Activated CD4-positive, CD25-positive, alpha-beta regulatory T cell treated with anti-CD3 and anti-CD28 coated beads, Interleukin-2, amount 50 U/mL, for 72 hours (primary cell): ENCODE data around the gene BEST3.
A peak's percentile ranks its signal among the peaks of the same experiment; 100 is the strongest.
"Not testable (repeated sequence)": the region's sequence is repeated elsewhere in the genome, so short reads cannot be mapped to it uniquely, and the experiment has no call there.

ENCODE experiments used
- DNase-seq: peaks from one replicate; pipeline ENCODE4 v3.0.0; 2021

BEST3 gene

DNA sequence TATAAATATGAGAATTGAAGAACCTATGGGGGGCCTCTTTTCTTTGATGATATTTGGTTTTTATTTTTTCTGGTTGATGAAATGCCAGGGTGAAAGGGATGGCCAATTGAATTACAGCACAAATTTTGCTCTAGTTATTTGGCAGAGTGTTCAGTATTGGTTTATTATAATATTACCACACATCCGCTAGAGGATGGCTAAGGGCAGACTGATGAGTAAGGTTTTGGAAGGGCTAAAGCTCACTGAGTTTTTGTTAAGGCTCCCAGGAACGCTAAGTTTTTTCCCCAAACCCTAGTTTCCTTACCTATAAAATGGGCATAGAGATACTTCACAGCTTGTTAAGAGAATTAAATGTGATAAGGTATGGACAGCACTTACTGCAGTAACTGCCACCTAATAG is 54.1 kb downstream of the BEST3 start:
- no peak for DNase-seq

DNA sequence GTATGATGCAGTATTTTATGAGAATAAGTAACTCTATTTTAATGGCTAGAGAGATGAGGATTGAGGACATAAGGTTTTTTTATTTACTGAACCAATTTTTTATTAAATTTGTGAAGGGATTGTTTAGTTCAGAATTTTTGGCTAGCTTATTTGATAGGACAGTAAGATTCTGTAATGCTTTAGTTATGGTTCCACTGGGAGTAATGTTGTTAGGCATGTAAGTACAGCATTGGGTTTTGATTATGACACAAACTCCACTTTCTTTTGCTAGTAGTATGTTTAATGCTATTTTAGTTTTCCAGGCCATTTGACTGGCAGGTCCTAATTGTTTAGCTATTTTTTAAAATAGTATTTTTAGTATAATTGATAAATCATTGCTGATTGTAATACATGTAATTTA is 54.6 kb downstream of the BEST3 start:
- DNase-seq: no peak

DNA sequence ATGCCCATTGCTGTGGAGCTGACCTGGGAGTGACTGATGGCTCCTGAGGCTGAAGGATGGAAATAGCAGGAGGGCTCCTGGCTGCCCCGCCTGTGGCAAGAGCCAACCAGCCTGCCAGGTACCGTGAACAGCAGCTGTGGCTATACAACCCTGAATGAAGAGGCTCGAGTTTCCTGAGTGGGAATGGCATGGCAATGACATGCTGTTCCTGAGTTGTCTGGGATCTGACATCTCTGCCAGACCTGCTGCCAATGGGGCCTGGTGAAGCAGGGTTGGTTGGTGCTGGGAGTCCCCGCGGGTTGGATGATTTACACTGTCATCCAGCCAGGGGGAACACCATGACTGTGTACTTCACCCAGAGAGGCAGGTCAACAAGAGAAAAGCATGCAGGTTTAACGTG is 56.6 kb downstream of the BEST3 start:
- no peak for DNase-seq

DNA sequence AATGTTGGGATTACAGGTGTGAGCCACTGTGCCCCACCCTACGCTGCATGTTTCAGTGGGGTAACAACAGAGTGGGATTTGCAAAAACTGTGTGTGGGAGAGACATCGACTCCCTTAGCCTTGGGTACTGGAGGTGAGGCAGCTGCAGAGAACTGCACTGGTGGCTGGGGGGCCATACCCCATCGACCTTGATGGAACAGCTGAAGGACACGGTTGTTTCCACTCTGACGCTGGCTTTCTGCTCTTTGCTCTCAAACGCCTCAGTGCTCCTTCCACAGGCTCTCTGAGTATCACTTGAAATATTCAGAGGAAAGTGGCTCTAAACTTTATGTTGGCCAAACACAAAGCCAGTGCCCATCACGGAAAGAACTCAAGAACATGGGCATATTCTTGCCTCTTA is 57.6 kb downstream of the BEST3 start:
- DNase-seq: no peak

DNA sequence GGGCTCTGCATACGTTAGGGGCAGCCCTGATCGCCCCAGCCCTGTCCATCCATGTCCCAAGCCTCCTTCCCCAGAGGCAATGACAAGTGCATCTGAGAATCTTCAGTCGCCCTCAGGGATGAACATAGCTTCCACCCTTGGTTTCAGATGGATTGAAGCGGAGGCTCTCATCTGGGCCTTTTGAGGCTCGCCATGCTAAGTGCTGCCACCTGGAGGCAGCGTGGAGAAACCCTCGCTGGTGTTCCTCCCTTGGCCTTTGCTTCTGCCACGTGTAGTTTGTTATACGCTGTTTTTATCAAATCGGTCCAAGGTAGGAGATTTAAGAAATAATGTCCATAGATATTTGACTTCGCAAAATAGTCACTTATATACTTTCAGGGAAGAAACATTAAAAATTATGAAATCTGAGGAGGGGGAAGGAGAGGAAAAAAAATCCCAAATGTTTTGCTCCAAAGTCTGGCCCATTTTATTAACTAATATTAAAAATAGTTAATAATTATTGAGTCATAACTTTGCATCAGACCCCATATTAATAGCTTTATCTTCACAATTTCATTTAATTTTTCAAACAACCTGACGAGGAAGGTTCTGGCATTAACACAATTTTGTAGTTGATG is 59.6 kb downstream of the BEST3 start:
- peak; percentile 62 for DNase-seq

DNA sequence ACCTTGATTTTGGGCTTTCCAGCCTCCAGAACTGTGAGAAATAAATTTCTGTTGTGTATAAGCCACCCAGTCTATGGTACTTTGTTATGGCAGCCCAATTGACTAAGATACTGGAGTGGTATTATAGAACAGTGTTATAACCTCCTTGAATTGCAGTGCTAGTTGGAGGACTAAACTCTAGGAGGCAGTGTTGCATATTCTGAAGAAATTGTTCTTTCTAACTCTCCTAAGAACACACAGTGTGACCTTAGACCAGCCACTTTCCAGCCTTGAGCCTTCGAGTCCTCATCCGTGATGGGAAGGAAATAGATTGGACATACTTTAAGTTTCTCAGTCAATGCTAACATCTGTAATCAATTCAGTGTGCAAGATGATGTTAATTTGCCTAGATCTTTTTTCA is 66.0 kb downstream of the BEST3 start:
- DNase-seq: no peak

DNA sequence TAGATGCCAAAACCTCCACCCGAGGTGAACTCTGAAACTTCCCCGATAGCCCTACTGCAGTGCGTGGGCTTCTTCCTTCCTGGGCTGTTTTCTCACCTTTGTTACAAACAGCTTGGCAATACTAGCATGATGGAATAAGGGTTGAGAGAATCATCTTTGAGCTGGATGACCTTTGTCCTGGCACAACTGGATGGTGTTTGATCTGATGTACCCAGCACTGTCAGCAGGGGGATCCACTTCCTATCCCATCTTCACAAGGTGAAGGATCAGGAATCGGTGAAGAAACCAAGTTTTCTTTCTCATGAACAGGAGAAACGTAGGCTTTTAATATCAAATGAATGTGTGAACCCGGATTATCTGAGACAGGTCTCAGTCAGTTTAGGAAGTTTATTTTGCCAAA is 68.9 kb downstream of the BEST3 start:
- no peak for DNase-seq

DNA sequence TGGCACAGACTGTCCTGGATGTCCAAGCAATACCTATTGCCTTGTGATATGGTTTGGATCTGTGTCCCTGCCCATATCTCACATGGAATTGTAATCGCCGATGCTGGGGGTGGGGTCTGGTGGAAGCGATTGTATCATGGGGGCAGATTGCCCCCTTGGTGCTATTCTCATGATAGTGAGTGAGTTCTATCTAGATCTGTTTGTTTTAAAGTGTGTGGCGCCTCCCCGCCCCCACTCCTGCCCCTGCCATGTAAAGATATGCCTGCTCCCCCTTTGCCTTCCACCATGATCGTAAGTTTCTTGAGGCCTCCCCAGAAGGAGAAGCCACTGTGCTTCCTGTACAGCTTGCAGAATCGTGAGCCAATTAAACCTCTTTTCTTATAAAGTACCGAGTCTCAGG is 71.6 kb downstream of the BEST3 start:
- no peak for DNase-seq

DNA sequence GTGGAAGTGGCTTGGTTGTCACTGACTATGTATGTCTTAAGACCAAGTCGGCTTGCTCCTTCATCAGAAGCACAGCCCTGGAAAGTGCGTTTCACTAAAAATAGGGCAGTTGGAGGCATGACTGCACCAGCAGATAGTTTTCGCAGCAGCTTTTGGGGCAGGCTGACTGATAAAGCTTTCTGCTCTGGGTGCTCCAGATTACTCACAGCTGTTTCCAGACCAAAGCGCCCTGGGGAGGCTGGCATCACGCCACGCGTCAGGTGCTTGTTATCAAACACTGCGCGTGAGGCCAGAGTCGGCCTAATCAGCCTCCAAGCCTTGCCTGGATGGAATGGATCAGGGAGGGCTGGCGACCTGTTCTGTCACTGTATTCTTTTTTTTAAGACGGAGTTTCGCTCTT is 75.1 kb downstream of the BEST3 start:
- no peak for DNase-seq

DNA sequence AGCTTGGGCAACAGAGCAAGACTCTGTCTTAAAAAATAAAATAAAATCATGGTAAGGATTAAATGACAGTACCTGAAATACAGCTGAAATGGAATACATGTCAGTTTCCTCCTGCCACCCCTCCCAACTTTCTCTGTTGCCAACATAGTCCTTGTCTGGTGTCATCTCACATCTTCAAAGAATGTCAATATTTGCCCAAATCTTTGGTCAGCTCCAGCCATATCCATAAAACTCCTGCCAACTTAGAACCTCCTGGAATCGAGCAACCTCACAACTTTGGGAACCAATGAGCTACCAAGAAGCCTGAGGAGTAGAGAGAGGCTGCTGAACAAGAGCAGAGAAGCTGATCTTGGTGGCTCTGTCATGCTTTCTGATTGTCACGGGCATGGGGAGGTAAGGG is 77.6 kb downstream of the BEST3 start:
- no peak for DNase-seq

DNA sequence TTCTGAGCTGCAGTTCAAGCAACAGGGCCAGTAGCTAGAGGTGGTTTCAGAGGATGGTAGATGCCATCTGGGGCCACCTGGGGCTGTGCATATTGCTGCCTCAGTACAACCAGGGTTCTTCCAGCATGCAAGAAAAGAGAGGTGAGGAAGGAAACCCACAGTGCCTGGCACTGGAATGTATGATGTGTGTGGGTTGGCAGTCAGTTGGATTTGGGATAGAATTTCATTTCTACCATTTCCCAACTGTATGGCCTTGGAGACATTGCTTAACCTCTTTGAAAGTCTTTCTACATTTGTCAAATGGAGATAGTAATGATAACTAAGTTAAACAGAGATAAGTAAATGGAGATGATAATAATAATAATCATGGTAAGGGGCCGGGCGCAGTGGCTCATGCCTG is 78.2 kb downstream of the BEST3 start:
- no peak for DNase-seq

DNA sequence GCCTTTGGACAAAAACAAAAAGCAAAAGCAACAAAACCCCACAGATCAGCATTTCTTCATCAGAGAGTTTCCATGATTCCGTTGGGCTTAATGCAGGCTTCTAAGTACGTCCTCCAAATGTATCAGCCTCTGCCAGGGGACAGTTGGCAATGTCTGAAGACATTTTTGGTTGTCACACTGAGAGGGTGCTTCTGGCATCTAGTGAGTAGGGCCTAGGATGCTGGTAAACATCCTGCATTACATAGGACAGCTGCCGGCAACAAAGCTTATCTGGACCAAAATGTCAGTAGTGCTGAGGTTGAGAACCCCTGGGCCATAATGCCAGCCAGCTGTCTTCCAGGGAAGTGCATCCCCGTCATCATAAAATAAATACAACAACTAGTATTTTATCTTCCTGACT is 79.0 kb downstream of the BEST3 start:
- no peak for DNase-seq

DNA sequence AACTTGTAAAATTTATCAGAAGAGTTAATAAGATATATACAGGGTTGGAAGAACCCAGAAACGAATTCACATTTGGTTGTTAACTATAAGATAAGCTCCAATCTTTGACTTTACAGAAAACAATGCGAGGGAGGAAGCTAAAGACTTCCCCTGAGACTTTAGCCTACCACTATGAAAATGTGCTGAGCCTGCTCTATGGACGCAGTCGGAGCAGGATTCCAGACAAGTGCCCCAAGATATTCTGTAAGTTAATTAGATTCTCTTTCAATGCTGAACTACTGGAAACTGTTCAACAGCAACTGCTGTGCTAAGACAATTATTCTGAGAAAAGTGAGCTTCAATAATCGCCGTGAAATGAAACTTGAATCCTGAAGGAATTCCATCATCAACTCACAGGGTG is 80.1 kb downstream of the BEST3 start:
- DNase-seq: no peak

DNA sequence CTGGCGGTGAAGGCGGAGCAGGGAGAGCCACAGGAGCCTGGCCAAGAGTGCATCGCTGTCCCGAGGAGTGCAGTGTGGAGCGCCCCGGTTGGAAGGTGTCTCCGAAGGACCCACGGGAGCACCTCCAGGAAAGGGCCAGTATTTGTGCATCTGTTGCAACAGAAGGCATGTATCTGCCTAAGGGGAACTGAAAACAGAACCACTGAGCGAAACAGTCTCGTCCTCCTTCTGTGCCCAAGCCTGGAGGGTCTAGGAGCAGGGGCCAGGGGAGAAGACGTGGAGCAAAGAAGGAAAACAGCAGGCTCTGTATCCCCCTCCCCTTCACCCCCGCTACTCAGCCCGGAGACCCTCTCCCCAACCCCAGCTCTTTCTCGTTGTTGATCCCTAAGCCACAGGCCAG is 83.1 kb downstream of the BEST3 start:
- DNase-seq: no peak

DNA sequence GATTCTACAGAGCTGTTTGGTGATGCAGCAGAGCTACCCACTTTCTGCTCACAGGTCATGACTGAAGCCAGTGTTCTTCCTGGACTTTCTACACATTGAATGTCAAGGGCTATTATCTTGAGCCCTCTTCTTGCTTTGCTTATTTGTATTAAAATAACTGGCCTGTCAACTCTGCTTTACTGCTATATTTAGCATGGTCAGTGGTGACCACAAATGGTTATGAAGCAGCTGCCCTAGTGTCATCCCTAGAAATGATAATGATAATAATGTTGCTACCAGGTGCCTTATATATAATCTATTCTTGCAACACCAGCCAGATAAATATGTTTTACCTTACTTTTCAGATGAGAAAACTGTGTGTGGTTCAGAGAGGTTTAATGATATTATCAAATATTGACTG is 85.8 kb downstream of the BEST3 start:
- no peak for DNase-seq

DNA sequence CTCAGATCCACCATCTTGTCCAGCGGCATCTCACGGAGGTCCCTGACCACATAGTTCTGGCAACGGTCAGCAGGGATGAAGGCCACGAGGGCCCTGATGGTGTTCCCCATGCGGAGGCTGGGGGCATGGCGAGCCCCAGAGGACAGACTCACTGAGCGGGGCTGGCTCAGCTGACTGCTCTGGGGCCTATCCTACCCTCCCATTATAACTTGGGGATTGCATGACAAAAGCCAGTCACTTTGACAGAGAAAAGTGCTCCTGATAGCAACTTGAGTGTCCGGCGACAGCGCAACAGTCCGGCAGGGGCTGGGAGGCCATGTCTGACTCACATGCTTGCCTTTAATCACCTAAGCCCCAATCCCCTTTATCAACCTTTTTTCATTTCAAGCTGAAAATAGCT is 88.4 kb downstream of the BEST3 start, which contains the start of gene LRRC10:
Gene LRRC10 (minus strand): TSS at position 179 of the 400 bp plus-strand sequence. CDS start 69 bp downstream, at position 110.
- no peak for DNase-seq

DNA sequence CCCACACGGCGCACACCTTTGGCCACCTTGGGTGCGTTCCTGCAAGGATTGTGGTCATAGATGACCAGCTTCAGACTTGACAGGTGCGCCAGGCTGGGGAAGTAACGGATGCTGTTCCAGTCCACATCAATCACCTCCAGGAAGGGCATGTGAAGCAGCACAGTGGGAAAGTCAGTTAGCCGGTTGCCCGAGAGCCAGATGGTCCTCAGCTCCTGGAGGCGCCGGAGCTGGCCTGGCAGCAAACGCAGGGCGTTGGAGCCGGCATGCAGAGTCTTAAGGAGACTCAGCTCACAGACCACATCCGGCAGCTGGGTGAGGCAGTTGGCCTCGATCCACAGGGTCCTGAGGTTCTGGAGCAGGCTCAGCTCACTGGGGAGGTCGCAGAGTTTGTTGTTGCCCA is 89.0 kb downstream of the BEST3 start:
- no peak for DNase-seq

DNA sequence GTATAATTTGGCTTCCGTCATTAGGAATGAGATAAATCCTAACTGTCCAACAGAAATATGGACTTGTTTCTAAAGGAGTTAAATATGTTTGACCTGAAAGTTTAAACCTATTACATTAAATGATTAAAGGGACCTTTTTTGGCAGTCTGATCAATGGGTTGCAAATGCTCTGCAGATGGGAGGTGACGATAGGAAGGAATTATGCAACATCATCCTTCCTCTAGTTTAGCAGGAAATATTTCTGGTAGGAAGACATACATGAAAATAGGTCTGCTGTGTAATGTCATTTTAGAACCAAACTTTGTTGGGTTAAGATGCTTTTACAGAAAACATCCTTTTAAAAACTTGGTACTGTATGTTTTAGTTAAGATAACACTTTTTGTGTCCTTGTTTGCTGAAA is 91.0 kb downstream of the BEST3 start:
- DNase-seq: no peak

DNA sequence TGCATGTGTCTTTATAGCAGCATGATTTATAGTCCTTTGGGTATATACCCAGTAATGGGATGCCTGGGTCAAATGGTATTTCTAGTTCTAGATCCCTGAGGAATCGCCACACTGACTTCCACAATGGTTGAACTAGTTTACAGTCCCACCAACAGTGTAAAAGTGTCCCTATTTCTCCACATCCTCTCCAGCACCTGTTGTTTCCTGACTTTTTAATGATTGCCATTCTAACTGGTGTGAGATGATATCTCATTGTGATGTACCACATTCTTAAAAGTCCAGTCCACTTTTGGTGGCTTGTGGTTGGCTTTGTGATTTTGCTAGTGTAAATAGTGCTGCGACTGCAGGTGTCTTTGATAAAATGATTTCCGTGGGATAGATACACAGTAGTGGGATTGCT is 94.8 kb downstream of the BEST3 start:
- DNase-seq: not testable (repeated sequence)
